Colonic mucosa (tissue), 4 donors: ENCODE data around the gene RAB11FIP4. TPM values are rescaled to one million over a fixed set of nuclear protein-coding genes. Genes with fewer than 3 reads are reported as not detected.

ENCODE experiments used
- DNase-seq: peaks from one replicate; pipeline ENCODE4 v3.0.0-alpha.2; 2020
- H3K27ac ChIP-seq: fragments of 200-600 bp; one replicate; pipeline ENCODE4 v1.8.0; 2021
- H3K27me3 ChIP-seq: fragments of 200-600 bp; one replicate; pipeline ENCODE4 v1.8.0; 2021
- H3K36me3 ChIP-seq: fragments of 200-600 bp; one replicate; pipeline ENCODE4 v1.8.0; 2021
- H3K4me1 ChIP-seq: fragments of 200-600 bp; one replicate; pipeline ENCODE4 v1.8.0; 2021; ENCODE audit warnings: mild to moderate bottlenecking
- H3K4me3 ChIP-seq: fragments of 200-600 bp; one replicate; pipeline ENCODE4 v1.8.0; 2021
- H3K9ac ChIP-seq, 2 donors: one replicate each; pipeline ENCODE4 v1.7.0; 2013; ENCODE audit warnings: control low read depth in 2 of 2, low read depth in 2 of 2, low read length in 2 of 2
- H3K9me3 ChIP-seq: fragments of 200-600 bp; one replicate; pipeline ENCODE4 v1.8.0; 2021
- CTCF ChIP-seq: fragments of 200-600 bp; IDR thresholded peaks from one replicate; pipeline ENCODE4 v1.8.0; 2022; ENCODE audit warnings: antibody characterized with exemption, mild to moderate bottlenecking
- intact Hi-C: fragments of 100-400 bp; cut with DNase I; formaldehyde crosslinking; loops from one replicate; pipeline ENCODE4 v1.14.1; 2022
- total RNA-seq, 2 donors: library from RNA; stranded (reverse); fragmentation: NEBNext Ultra II Directional in 1 of 2; extraction: Animal tissue kit (Norgen Biotek cat#: 25700) in 1 of 2; gene quantifications; one replicate each; pipeline ENCODE4 v1.2.1, GENCODE V29; 2021
- donor health status: healthy.
- donor health status: DM: no; HTN: no; CAD: no.
- donor health status: DM: no; HTN: no; CAD: no.

RAB11FIP4 gene
- total RNA-seq, 2 donors from 2014 or later = 41.5 to 46.0 TPM

DNA sequence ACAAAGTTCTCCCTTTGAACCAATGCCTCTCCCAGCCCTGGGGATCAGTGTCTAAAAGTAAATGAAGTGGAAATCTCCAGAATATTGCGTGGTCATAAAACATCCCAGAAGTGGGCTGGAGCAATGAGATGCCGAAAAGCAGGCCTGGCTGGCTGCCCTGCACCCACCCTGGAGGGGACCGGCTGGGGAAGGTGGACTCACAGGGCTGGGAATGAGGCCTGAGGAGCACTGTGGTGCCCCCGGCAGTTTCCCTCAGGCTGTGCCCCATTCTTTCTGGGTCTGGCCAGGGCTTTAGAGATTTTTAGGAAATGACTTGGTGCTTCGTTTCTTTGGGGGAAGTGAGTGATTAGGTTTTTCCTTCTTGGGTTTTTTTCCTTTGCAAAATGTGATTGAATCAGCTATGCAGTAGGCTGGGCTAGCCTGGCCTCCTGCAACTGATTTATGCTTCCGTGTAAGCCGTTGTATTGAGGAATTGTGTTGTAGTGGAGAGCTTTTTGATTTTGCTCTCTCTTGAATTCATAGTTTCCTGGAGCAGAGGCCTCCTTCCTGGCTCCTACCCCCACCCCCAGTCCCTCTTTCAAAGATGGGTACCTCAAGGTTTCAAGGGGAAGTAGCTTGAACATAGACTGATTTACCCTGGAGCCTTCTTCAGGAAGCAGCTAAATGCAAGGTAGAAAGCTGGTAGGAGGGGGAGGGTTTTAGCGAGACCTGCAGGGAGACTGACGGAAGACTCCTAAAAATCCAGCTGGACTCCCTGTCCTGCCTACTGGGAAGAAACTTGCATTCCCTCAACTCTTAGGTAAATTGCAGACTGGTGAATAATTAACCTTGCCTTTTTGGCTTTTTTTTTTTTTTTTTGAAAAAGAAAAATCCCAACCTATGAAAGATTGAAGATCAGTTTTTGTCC lies 170.2 kb downstream of the RAB11FIP4 start:
- intact Hi-C loops = no loop called here
- no peak for TF ChIP-seq CTCF
- Histone ChIP-seq H3K27me3 (no peaks in the 10 kb centered on the region), H3K4me3 (no peak overlapping the region), H3K9ac (peak overlapping the region in 1 of 2 donors; percentile 30), H3K9me3 (no peaks in the 10 kb centered on the region), H3K36me3 (no peaks in the 10 kb centered on the region), H3K27ac (peak overlapping the region; percentile 69), H3K4me1 (peaks cover 11% of the 10 kb centered on the region)
- peak; percentile 60 for DNase-seq

DNA sequence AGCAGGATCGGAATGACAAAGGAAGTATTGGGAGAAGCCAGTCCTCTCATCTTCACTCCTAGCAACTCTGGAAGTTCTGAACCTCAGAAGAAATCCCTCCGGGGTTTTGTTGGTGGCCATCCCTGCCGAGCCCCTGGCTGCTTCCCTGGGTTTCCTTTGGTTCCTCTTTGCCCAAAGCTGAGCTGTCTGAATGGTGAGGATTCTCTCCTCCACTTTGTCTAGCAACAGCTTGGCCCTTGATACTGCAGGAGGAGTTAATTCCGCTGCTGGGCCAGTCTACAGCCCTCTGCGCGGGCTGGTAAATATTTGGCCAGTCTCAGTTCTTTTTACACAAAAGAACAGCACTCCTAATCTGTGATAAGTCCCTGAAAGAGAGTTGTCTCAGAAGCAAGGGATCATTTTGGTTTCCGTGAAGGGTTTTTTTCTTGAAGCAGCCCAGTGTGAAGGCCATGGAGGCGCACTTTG lies 170.9 kb downstream of the RAB11FIP4 start:
- intact Hi-C loops = no loop called here
- Histone ChIP-seq H3K4me1 (peaks cover 11% of the 10 kb centered on the region), H3K9ac (no peak overlapping the region)

DNA sequence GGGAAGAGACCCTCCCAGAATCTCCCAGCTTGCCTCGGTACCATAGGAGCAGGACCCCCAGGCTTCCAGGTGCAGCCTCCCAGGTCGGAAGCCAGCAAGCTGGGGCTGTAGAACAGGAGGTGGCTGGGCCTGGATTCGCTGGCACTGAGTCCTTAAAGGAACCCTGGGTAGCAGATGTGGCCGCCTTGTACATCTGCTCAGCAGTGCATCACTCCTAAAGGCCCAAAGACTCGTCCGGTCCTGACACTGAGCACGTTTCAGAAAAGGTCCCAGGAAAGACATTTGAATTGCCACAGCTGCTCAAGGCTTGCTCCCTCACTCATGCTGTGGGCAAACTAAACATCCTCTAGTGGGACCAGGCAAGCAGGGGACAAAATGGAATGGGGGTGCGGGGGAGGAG lies 172.8 kb downstream of the RAB11FIP4 start:
- Histone ChIP-seq H3K27me3 (no peaks in the 10 kb centered on the region), H3K9me3 (no peaks in the 10 kb centered on the region), H3K4me3 (no peak overlapping the region), H3K27ac (no peak overlapping the region), H3K36me3 (no peaks in the 10 kb centered on the region), H3K9ac (no peak overlapping the region), H3K4me1 (peaks cover 11% of the 10 kb centered on the region)
- no peak for TF ChIP-seq CTCF
- intact Hi-C loops = no loop called here
- DNase-seq = no peak

More for the DNA sequence above, 170.9 kb downstream of the RAB11FIP4 start:
- DNase-seq = no peak
- no peak overlapping the region for H3K4me3 ChIP-seq
- H3K27ac ChIP-seq = peak overlapping the region; percentile 69
- no peaks in the 10 kb centered on the region for H3K9me3 ChIP-seq
- H3K36me3 ChIP-seq = no peaks in the 10 kb centered on the region
- TF ChIP-seq CTCF = no peak
- H3K27me3 ChIP-seq = no peaks in the 10 kb centered on the region

DNA sequence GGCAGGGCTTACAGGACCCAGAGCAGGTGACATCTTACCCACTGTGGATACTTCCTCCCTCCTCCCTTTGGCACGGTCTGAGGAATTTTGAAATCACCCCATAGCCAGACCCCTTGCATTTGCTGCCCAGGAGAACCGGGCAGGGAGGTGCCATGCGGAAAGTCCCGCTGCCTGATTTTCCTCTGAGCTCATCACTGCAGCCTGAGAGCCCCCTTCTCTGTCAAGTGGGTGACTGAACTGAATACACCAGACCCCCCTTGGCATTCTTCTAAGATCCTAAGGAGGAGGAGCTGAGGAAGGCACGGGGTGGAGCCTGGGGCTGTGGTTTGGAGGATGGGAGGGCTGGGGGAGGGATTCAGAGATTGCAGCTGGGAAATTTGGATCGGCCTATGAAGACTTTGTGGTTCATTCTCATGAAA lies 173.4 kb downstream of the RAB11FIP4 start:
- no peak for DNase-seq
- intact Hi-C loops = no loop called here
- H3K36me3 ChIP-seq = no peaks in the 10 kb centered on the region
- no peak overlapping the region for H3K4me3 ChIP-seq
- peak overlapping the region; percentile 25 for H3K27ac ChIP-seq
- no peaks in the 10 kb centered on the region for H3K9me3 ChIP-seq
- H3K4me1 ChIP-seq = peaks cover 11% of the 10 kb centered on the region
- TF ChIP-seq CTCF = no peak
- no peak overlapping the region for H3K9ac ChIP-seq
- no peaks in the 10 kb centered on the region for H3K27me3 ChIP-seq

DNA sequence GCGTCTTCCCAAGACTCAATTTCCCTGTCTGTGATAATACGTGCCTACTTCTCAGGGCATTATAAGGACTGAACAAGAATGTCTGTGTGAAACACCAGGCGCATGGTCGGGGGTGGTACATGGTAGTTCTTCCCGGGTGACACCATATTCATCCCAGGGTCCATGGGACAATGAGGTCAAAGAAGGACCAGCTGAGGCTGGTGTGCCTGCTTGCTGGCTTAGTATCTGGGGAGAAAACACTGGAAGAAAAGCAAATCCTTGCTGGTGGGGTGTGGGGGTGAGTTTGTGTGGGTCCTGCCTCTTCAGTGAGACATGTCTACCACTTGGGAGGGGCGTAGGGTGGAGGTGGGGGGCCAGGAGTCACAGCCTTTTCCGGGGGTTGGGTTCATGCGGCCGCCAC lies 174.2 kb downstream of the RAB11FIP4 start:
- Histone ChIP-seq H3K4me3 (no peak overlapping the region), H3K9ac (peak overlapping the region in 1 of 2 donors; percentile 12), H3K9me3 (no peaks in the 10 kb centered on the region), H3K27me3 (no peaks in the 10 kb centered on the region), H3K27ac (no peak overlapping the region), H3K36me3 (no peaks in the 10 kb centered on the region), H3K4me1 (peaks cover 10% of the 10 kb centered on the region)
- intact Hi-C loops = no loop called here
- TF ChIP-seq CTCF = no peak
- no peak for DNase-seq
